ENCODE data around the gene TRA2B. TPM values are rescaled to one million over a fixed set of nuclear protein-coding genes. Genes with fewer than 3 reads are reported as not detected.

Gene TRA2B
- total RNA-seq, result 100 to 1,000 TPM; 303 to 310 TPM

GRCh38 chr3:185937689-185938374, at the start of gene TRA2B:
Gene TRA2B (minus strand): TSS chr3:185938014. CDS start chr3:185937860, 154 bp downstream.
- ChIA-PET CTCF (interaction anchor here (1.4 kb wide), 1 partner anchor 14 kb away, joined by 3 read pairs; no protein-coding TSS in a partner anchor), POLR2A (interaction anchor here (0.6 to 3.5 kb wide), 10 partner anchors 9 to 847 kb away, joined by 3 to 30 read pairs (median 4); partner anchors contain the start of genes DNAJB11, EIF4A2, ETV5 and TBCCD1)

- ChIA-PET POLR2A (no interaction called here), CTCF (no interaction called here)
Observed at GRCh38 chr3:185986198-185986777, 48.5 kb upstream of the TRA2B start.

- ChIA-PET CTCF (interaction anchor here (1.9 kb wide), 1 partner anchor 551 kb away, joined by 6 read pairs; no protein-coding TSS in a partner anchor), POLR2A (no interaction called here)
Observed at GRCh38 chr3:185984203-185984602, 46.4 kb upstream of the TRA2B start.

GRCh38 chr3:185983495-185984141, 45.8 kb upstream of the TRA2B start:
- ChIA-PET CTCF (interaction anchor here (0.7 to 2.5 kb wide), 23 partner anchors 9 to 633 kb away, joined by 3 to 18 read pairs (median 4); partner anchors contain the start of gene CRYGS), POLR2A (no interaction called here)

GRCh38 chr3:185982632-185983031, 44.8 kb upstream of the TRA2B start:
- ChIA-PET CTCF (interaction anchor here (0.6 to 2.5 kb wide), 16 partner anchors 8 to 634 kb away, joined by 3 to 18 read pairs (median 4); no protein-coding TSS in a partner anchor), POLR2A (interaction anchor here (0.6 kb wide), 1 partner anchor 107 kb away, joined by 8 read pairs; no protein-coding TSS in a partner anchor)

- ChIA-PET POLR2A (no interaction called here), CTCF (interaction anchor here (0.7 to 2.5 kb wide), 3 partner anchors 272 to 1735 kb away, joined by 3 to 18 read pairs (median 3); no protein-coding TSS in a partner anchor)
Observed at GRCh38 chr3:185981621-185982020, 43.8 kb upstream of the TRA2B start.

- POLR2A ChIA-PET, result interaction anchor here (0.5 kb wide), 1 partner anchor 1022 kb away, joined by 3 read pairs; no protein-coding TSS in a partner anchor
- CTCF ChIA-PET, result no interaction called here
Observed at GRCh38 chr3:185979721-185980121, 41.9 kb upstream of the TRA2B start.

GRCh38 chr3:185978516-185978915, 40.7 kb upstream of the TRA2B start:
- CTCF ChIA-PET, result interaction anchor here (1.2 to 2.7 kb wide), 2 partner anchors 287 to 561 kb away, joined by 4 to 7 read pairs; no protein-coding TSS in a partner anchor
- POLR2A ChIA-PET, result no interaction called here

GRCh38 chr3:185977679-185978040, 39.8 kb upstream of the TRA2B start:
- CTCF ChIA-PET, result interaction anchor here (0.7 to 2.7 kb wide), 8 partner anchors 11 to 562 kb away, joined by 3 to 7 read pairs (median 3); no protein-coding TSS in a partner anchor
- POLR2A ChIA-PET, result no interaction called here

GRCh38 chr3:185976977-185977678, 39.3 kb upstream of the TRA2B start:
- ChIA-PET CTCF (interaction anchor here (0.7 to 2.7 kb wide), 10 partner anchors 11 to 563 kb away, joined by 3 to 7 read pairs (median 3); no protein-coding TSS in a partner anchor), POLR2A (no interaction called here)

GRCh38 chr3:185976100-185976499, 38.3 kb upstream of the TRA2B start:
- CTCF ChIA-PET, result interaction anchor here (0.7 to 1.5 kb wide), 3 partner anchors 33 to 267 kb away, joined by 3 to 6 read pairs (median 3); no protein-coding TSS in a partner anchor
- POLR2A ChIA-PET, result no interaction called here

GRCh38 chr3:185971579-185971978, 33.8 kb upstream of the TRA2B start:
- CTCF ChIA-PET, result no interaction called here
- POLR2A ChIA-PET, result no interaction called here

GRCh38 chr3:185968168-185968567, 30.4 kb upstream of the TRA2B start:
- ChIA-PET CTCF (interaction anchor here (1.0 kb wide), 1 partner anchor 24 kb away, joined by 3 read pairs; no protein-coding TSS in a partner anchor), POLR2A (no interaction called here)

GRCh38 chr3:185966655-185967054, 28.8 kb upstream of the TRA2B start:
- POLR2A ChIA-PET, result no interaction called here
- CTCF ChIA-PET, result interaction anchor here (1.0 to 1.3 kb wide), 2 partner anchors 11 to 23 kb away, joined by 3 read pairs; no protein-coding TSS in a partner anchor

GRCh38 chr3:185965496-185965895, 27.7 kb upstream of the TRA2B start:
- ChIA-PET CTCF (no interaction called here), POLR2A (interaction anchor here (0.6 kb wide), 1 partner anchor 760 kb away, joined by 6 read pairs; no protein-coding TSS in a partner anchor)

GRCh38 chr3:185961675-185962232, 23.9 kb upstream of the TRA2B start:
- POLR2A ChIA-PET, result no interaction called here

GRCh38 chr3:185960522-185961288, 22.9 kb upstream of the TRA2B start:
- POLR2A ChIA-PET, result no interaction called here
- CTCF ChIA-PET, result interaction anchor here (0.6 kb wide), 1 partner anchor 22 kb away, joined by 6 read pairs; no protein-coding TSS in a partner anchor

More at GRCh38 chr3:185961675-185962232, 23.9 kb upstream of the TRA2B start:
- CTCF ChIA-PET, result interaction anchor here (1.6 kb wide), 1 partner anchor 18 kb away, joined by 6 read pairs; no protein-coding TSS in a partner anchor
